Inflammatory macrophage treated with lipopolysaccharide for 1 hour (primary cell): ENCODE results near the gene NEU3.
A peak's percentile ranks its signal among the peaks of the same experiment; 100 is the strongest.
"Not testable (repeated sequence)": the region's sequence is repeated elsewhere in the genome, so short reads cannot be mapped to it uniquely, and the experiment has no call there.

Experiments
- DNase-seq, 2 donors: peaks; one replicate each; pipeline ENCODE4 v3.0.0-alpha.2; 2020 to 2022

The NEU3 gene, protein sequence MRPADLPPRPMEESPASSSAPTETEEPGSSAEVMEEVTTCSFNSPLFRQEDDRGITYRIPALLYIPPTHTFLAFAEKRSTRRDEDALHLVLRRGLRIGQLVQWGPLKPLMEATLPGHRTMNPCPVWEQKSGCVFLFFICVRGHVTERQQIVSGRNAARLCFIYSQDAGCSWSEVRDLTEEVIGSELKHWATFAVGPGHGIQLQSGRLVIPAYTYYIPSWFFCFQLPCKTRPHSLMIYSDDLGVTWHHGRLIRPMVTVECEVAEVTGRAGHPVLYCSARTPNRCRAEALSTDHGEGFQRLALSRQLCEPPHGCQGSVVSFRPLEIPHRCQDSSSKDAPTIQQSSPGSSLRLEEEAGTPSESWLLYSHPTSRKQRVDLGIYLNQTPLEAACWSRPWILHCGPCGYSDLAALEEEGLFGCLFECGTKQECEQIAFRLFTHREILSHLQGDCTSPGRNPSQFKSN

DNA sequence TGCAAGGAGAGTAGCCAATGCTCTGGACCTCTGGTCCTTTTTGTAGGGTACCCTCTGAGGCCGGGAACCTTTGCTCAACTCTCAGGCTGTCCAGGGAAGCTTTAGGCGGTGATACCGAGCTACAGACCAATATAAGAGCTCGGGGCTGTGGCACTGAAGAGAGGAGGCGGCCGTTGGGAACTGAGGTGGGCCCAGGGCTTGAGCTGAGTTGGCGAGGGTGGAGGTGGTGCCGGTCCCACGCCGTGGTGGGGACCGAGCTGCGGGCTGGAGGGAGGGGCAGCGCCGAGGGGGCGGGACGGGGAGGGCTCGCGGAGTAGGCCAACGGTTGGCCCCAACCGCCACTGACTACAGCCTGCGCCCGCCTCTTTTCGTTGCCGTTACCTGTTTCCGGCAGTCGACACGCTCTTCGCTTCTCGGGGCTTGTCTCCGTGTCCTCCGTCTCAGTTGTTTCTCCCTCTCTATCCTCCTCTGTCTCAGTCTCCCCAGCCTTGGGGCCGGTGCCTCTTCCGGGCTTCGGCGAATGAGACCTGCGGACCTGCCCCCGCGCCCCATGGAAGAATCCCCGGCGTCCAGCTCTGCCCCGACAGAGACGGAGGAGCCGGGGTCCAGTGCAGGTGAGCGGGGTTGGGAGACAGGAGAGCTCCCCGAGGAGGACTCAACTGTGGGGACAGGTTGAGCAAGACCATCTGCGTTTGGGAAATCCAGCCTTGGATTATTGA lies at the start of gene NEU3:
Gene NEU3 (plus strand): TSS at position 393 of the 719 bp plus-strand sequence. CDS start 128 bp downstream, at position 521.
- DNase-seq = peak; percentile 60 to 69

DNA sequence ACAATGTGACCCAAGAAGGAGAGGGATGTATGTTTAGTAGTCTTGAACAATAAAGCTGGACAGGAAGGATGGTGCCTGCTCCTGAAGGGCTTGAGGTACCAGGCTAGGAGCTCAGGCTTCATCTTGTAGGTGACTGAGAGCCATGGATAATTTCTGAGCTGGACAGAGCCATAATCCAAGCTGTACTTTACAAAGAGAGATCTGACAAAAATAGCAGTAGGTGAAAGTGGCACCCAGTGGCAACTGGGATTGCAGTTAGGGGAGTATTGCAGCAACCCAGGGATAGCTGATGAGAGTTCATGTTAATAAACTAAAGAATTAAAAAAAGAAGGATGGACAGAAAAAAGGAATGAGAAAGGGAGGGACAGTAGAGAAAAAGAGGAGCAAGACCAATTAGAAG lies 47.2 kb upstream of the NEU3 start:
- no peak for DNase-seq

DNA sequence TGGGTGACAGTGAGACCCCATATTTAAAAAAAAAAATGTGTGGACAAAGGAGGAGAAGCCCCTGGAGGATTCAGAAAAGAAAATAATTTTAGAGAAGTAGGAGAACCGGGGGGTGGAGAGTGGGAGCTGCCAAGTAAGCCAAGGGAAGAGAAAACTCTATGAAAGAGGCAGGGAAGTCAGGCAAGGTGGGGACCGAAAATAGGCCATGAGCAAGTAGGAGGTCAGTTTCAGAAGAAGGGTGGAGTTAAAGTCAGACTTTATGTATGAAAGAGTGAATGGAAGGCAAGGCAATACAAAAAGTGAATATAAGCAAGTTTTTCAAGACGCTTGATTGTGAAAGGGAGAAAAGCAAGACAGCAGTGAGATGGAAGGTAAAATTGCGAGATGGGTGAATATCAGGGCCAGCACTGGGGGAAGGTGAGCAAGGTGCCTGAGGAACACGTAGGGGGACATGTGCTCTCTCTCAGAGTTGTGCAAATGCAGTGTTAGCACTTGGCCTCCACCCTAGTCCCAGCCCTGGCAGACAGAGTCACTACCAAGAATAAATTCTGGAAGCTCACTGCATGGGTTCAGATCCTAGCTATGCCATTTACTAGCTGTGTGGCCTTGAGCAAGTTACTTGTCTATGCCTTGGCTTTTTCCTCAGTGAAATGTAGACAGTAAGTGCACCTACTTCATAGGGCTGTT lies 46.5 kb upstream of the NEU3 start:
- DNase-seq = no peak

DNA sequence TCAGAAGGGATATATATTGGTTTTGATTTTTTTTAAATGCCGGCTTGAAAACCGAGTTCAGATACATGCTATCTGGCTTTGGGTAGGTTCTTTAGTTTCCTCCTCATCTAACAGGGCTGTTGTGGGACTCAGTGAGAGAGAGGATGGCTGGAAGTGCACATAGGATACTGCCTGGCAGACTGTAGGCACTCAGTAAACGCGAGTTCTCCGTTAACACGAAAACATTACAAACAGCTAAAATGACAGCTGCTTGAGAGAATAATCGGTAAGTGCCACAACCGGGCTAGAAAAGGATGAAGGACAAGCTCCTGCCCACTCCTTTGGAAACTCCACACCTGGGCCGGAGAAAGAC lies 40.2 kb upstream of the NEU3 start:
- no peak for DNase-seq

DNA sequence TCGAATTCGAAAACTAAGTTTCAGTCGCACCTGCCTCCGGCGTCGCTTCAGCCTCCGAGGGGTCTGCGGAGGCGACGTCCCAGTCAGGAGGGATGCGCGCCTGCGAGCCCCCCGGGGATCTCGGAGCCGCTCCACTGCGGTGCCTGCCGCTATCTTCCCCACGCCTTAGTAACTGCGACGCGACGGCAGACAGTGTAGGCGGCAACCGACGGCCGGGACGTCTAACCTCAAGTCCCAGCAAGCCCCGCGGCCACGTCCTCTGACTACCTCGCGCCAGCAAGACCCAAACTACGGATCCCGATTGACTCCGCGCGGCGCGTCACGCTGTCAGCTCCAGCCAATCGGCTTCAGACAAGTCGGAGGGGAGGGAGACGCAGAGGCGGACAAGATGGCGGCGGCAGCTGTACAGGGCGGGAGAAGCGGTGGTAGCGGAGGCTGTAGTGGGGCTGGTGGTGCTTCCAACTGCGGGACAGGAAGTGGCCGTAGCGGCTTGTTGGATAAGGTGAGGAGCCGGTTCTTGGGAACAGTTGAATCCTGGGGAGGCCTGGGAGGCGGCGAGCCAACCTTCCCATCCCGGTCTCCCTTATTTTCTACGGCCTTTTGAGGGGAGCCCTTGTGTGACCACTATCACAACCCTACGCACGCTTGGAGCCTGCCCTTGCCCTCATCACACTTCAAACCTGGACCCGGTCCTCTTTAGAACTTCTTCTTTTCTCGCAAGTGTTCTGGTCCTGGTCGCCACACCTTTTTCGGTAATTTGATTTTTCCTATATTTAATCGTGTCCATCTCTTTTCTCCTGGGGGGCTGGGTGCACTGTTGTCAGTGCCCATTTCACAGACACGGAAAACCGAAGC lies 39.6 kb upstream of the NEU3 start, which contains the start of the genes SPCS2 and XRRA1:
Gene SPCS2 (plus strand): TSS at position 369 of the 855 bp plus-strand sequence. CDS start 20 bp downstream, at position 389.
Gene XRRA1 (minus strand): TSS at position 194 of the 855 bp plus-strand sequence. CDS start 8,213 bp downstream, outside the sequence.
- peak; percentile 98 to 99 for DNase-seq

DNA sequence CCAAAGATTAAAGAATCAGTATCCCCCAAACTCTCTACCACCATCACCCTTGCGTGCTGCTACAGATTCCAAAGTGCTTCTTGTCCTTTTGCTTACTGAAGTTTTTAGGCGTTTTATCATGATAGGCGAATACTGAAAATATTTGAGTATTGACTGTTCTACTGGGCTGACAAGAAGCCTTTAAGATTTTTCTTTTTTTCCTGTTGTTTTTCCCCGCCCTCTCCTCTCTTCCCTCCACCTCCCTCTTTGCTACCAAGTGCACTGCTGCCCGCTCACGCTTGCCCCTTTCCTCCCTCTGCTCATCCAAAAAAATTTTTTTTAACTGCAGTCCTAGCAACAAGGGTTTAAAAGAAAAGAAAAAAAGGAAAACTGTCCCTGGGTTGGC lies 39.0 kb upstream of the NEU3 start:
- DNase-seq = no peak

DNA sequence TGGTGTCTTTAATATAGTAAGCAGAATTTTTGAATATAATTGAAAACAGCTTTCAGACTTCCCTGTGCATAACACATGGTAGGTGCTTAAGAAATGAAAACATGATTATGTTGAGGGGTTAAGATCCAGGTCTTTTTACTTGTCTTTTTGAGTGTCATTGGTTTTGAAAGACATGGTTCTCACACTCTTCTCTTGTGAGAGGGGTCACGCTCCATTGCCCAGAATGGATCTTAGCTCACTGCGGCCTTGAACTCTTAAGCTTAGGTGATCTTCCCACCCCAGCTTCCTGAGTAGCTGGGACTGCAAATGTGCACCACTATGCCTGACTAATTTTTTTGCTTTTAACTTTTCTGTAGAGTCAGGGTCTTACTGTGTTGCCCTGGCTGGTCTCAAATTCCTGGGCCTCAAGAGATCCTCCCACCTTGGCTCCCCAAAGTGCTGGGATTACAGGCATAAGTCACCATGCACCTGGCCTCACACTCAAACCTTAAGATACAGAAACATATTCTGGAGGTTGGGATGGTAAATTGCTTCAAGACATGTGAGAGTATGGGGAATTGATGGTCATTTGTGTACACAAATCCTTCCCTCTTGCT lies 38.3 kb upstream of the NEU3 start:
- no peak for DNase-seq

DNA sequence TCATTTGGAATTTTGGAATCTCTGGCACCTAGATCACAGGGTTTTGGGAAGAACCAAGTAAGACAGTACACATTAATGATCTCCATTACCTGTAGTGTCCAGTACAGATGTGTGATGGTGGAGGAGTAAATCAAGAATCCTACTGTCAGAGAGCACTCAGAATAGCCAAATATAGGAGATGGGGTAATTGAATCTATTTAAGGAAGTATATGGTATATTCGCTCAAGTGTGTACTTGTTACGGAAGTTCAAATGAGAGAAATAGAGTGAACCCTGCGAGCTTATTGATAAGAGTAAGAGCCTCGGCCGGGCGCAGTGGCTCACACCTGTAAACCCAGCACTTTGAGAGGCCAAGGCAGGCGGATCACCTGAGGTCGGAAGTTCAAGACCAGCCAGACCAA lies 37.5 kb upstream of the NEU3 start:
- DNase-seq = no peak

DNA sequence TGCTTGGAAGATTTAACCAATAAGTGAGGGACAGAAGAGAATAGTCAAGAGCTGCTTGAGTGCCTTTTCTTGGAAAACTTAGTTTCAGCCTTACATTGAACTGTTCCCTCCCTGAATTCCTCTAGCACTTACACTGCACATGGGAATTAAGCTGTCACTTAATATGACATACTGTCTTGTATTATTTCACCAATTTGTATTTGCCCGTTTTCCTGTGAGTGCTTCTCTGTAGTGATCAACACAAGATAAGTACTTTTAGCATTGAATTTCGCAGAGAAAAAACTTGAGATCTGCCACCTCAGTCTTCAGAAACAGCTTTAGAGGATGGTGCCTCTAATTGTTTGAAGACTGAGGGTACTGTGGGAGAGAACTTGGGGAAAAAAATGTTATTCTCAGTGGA lies 36.0 kb upstream of the NEU3 start:
- DNase-seq = no peak

DNA sequence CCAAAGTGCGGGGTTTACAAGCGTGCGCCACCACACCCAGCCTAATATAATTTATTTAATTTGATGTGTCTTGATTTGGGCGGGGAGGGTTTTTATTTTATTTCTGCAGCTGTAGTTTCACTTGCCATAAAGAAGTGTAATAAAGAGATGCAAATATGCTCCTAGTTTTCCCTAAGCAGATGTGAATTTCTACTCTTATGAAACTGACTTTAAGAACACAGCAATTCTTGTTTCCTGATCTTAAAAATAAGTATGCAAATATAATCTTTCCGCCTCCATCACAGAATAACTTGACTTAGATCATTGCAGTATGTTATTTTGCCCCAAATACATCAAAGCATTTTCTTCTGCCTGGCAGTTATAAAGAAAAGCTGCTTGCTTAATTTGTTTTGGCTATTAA lies 35.3 kb upstream of the NEU3 start:
- DNase-seq = peak; percentile 41 to 74

DNA sequence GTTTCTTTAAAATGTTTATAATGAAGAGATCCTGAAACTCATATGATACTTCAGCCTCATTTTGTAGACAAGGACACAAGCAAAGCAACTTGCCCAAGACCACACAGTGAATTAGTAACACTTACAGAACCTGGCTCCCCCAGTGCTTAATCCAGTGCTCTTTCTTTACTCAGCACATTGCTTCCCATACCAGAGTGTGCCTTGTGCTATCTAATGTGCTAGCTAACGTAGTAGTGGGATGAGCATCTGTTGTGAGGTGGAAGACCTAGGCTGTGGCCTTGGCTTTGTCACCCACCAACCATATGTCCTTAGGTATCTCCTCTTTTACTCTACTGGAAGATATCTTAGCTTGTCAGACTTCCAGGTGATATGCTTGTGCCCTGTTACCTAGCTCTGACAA lies 34.5 kb upstream of the NEU3 start:
- no peak for DNase-seq

DNA sequence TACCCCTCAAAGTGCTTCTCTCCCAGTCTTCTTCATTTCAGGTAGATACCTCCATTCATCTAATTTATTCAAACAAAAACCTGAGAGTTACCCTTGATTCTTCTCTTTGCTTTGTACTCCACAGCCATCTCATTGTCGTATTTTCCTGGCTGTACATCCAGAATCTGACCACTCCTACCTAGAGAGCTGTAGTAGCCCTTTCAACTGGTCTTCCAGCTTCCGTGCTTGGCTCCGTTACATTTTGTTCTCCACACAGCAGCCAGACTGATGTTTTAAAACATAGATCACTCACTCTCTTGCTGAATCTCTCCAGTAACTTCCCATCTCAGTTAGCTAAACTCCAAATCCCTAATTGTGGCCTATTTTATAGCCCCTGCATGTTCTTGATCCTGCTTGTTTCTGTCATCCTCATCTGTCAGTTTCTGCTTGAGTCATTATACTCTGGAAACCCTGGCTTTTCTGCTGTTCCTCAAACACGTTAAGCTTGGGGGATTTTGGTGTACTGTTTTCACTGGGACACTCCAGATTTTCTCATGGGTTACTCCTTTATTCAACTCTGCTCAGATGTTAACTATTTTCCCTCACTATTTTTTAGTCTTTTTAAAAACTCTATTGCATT lies 32.2 kb upstream of the NEU3 start:
- peak; percentile 74 to 80 for DNase-seq

DNA sequence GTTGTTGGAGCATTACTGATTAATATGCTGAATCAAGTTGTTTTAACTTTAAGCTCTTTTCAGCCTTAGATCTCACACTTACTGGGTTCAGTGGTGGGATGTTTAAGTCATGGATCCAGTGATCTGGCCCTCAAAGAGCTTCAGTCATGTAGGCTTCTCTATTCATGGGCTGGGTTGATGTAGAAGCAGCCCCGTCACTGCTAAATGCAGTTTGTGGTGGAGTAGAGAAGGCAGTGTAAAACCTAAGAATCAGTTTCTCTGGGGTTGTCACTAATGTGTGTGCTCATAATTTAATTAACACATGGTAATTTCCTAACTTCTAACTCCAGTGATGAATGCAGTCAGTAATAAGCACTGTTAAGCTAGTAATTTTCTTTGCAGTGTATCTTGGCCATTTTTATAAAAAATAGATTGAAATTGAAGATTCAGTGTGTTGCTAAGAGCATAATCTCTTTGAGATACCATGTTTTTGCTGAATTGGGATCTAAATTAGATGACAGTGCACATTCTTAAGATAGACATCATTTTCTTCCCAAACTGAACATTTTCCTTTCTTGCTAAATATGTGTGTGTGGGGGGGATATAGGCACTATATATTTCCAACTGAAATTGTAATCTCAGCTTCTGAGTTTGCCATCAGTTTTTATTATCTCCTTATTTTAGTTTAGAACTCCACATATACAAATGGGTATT lies 30.6 kb upstream of the NEU3 start:
- DNase-seq = peak in 1 of 2 donors; percentile 38

DNA sequence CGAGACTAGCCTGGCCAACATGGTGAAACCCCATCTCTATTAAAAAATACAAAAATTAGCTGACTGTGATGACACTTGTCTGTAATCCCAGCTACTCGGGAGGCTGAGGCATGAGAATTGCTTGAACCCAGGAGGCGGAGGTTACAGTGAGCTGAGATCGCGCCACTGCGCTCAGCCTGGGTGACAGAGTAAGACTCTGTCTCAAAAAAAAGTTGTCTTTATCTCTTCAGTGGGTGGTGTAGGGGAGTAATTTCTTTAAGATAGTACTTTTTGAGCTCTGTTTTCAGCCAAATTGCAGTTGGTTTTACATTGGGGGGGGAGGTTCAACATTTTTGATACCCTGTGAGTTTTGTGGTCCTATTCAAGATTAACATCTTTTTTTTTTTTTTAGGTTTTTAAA lies 28.6 kb upstream of the NEU3 start:
- DNase-seq = not testable (repeated sequence)

DNA sequence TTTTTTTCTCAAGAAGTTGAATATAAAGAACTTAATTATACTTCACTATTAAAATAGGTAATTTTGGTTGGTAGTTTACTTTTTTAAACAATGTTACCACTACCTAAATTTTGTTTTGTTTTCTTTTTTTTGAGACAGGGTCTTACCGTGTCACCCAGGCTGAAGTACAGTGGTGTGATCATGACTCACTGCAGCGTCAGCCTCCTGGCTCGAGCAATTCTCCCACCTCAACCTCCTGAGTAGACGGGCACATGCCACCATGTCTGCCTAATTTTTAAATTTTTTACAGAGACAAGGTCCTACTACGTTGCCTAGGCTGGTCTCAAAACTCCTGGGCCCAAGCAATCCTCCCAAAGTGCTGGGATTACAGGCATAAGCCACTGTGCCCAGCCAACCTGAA lies 22.1 kb upstream of the NEU3 start:
- DNase-seq = no peak

DNA sequence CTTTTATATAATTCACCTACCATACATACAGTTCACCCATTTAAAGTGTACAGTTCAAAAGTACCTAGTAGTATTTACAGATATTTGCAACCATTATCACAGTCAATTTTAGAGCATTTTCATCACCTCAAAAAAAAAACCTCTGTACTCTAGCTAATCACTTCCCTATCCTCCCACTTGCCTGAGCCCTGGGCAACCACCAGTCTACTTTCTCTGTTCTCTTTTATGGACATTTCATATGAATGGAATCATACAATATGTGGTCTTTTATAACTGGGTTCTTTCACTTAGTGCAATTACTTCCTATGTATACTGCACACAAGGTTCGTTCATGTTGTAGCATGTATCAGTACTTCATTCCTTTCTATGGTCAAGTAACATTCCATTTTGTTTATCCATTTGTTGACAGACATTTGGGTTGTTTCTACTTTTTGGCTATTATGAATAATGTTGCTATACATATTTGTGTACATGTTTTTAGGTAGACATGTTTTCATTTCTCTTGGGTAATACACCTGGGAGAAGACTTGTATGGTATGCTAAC lies 17.8 kb upstream of the NEU3 start:
- peak in 1 of 2 donors; percentile 59 for DNase-seq

DNA sequence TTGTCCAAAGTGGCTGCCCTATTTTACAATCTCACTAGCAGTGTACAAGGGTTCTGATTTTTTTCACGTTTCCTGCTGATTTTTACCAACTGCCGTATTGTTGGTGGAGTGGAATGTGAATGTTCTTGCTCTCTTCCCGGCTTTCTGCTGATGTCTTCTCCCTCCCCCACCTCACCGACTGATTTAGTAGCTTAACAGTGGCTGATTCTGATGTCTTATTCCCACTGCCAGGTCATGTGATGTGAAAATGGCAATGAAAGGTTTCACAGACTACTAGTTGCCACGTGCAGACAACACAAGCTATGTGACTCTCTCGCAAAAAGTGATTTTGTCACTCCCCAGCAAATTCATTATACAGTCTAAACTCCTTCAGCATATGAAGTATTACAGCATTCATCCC lies 17.3 kb upstream of the NEU3 start:
- DNase-seq = no peak

DNA sequence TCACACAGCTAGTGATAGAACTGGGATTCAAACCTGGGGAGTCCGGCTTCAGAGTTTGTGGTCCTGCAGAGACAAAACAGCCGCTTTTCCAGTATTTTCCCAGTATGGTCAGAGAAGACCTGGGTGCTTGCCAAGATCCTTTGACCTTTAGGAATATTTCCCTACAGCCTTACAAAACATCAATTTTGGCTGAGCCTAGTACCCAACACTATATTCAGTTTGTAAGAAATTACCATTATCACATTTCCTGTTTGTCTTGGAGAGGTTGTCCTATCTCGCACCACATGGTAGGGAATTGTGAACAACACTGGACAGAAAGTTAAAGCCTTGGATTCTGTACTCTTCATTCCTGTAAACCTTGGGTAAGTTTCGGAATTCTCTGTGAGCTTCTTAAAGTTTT lies 10.7 kb upstream of the NEU3 start:
- no peak for DNase-seq

DNA sequence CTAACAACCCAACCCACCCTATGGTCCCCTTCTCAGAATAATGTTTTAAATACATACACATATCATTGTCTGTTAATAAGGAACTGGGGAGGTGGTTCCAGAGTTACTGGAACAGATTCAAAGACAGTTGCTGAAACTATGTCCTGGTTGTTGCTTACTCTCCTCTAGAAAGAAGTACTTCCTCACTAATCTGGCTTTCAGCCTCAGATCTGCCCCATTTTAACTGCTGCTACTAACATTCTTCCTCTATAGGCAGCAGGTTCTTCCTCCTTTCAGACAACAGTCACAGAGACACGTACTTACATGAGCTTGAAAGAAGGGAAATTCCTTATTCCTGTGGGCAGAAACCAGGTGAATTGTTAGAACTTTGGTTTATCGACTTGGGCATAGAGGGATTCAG lies 8.1 kb upstream of the NEU3 start:
- DNase-seq = peak in 1 of 2 donors; percentile 57

DNA sequence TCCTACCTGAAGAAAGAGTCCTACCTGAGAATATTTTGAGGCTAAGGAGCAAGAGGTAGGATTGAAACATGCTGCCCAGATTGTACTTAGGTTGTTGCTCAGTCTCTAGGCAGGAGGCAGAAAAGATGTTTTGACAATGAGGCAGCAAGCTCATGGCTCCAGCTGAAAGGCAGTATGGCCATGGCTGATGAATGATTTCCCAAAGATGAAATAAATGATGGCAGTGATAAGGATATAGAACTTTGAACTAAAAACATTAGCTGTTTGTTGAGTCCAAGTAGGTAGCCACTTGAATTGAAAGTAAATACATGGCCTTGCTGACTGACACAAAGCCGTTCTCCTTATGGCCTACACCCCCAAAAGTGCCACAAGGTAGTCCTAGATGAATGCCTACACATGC lies 6.8 kb upstream of the NEU3 start:
- no peak for DNase-seq

DNA sequence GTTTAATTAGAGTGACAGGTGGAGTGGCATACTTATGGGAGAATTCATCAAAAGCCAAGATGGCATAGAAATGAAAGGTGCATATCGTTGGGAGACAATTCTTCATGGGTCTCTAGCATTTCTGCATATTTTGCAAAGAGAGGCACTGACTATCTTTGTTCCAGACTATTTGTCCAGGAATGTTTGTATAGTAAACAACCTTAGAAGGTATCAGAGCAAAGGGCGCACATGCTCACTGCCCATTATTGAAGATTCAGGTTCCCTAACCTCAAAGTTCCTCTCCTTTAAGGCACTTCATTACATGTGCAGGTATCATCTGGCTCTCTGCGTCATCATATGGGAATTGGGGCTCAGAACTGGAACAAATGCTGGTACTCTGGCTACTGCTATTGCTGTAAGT lies 4.7 kb upstream of the NEU3 start:
- no peak for DNase-seq
